NCI-H524 treated with DMSO at 0.1 percent for 48 hours (cell line): Measurements from ENCODE around the gene UPP2.

ENCODE experiments used
- DNase-seq: peaks from one replicate; lab custom pipeline; 2025; lab: John Stamatoyannopoulos, UW

UPP2 gene

DNA sequence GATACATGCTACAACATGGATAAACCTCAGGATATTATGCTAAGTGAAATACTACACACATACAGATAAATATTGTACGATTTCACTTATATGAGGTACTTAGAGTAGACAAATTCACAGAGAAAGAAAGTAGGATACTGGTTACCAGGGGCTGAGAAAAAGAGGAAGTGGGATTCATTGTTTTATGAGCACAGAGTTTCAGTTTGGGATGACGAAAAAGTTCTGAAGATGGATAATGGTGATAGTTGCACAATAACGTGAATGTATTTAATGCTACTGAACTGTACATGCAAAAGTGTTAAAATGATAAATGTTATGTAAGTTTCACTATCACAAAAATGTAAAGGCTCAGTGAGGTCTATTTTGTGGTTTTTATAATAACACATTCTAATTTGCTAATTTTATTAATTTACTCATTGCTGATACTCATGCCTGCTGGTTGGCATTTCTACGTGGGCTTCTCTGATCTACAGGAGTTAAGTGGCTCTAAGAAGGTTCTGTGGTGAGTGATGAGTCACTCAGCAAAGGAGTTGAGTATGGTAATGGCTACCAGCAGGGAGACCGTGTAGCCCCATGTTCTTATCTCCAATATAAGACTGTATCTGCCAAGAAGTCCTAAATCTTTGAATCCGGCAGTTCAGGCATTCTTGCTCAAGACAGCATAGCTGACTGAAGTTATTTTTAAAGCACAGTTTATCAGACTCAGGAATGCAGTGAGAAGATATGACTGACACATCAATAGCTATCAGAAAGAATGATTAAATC lies 41.1 kb downstream of the UPP2 start:
- no peak for DNase-seq

DNA sequence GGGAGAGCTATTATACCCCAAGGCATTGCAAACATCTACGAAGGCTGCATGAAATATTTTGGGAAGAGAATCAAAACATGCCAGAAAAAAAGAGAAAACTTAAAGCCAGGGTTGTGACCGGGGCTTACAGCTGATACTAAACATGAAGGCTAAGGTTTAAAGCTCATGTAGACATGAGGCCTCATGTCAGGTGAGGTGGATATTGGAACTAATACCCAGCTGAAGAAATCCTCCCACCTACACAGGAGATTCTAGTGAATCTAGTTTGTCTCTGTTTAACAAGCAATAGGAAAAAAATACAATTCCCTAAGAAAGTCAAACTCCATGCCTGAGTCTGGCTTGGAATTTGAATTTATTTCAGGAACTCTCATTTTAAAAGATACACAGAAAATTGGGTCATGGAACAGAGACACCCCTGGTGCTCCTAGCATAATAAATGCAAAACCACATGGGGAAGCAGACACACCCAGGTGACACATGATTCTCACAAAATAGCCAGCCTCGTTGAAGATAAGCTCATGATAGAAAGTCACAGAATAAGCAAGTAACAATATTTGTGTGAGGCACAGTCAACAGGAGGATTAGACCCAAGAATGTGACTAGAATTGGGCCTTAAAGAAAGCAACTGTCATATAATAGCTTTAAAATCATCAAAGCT lies 42.2 kb downstream of the UPP2 start:
- no peak for DNase-seq

- no peak for DNase-seq
These were observed 43.4 kb downstream of the UPP2 start for GRCh38 chr2:158144914-158145625.

DNA sequence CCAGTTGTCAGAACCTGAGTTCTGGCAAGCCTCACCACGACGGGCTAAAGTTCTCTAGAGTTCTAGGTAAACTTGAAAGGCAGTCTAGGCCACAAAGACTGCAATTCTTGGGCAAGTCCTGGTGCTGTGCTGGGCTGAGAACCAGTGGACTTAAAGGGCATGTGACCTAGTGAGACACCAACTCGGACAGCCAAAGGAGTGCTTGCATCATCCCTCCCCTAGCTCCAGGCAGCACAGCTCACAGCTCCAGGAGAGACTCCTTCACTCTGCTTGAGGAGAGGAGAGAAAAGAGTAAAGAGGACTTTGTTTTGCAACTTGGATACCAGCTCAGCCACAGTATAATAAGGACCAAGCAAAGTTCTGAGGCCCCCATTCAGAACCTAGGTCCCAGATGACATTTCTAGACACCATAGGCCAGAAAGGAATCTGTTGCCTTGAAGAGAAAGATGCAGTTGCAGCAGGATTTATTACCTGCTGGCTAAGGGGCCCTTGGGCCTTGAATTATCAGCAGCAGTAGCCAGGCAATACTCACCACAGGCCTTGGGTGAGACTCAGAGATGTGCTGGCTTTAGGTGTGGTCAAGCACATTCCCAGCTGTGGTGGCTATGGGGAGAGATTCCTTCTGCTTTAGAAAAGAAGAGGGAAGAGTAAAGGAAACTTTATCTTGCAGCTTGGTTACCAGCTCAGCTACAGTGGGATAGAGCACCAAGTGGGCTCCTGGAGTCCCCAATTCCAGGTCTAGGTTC lies 51.8 kb downstream of the UPP2 start:
- DNase-seq: no peak

DNA sequence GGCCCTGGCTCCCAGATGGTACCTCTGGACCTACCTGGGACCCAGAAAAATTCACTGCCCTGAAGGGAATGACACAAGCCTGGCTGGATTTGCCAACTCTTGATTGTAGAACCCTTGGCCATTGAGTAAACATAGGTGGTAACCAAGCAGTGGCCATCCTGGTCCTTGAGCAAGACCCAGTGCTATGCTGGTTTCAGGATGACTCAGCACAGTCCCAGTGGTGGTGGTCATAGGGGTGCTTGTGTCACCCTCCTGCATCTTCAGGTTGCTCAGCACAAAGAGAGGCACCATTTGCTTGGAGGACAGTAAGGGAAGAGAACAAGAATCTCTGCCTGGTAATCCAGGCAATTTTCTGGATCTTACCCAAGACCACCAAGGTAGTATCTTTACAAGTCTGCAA lies 52.9 kb downstream of the UPP2 start:
- no peak for DNase-seq

- peak; percentile 52 for DNase-seq
These were observed 71.0 kb downstream of the UPP2 start for GRCh38 chr2:158172719-158173118.

DNA sequence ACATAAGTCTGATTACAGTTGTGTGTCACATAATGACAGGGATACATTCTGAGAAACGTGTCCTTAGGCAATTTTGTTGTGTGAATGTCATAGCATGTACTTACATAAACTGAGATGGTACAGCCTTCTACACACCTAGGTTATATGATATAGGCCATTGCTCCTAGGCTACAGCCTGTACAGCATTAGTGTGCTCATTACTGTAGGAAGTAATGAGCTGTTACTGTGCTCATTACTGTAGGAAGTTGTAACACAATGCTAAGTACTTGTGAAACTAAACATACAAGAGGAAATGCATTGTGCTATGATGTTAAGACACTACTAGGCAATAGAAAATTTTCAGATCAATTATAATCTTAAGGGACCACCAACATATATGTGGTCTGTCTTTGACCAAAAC lies 72.8 kb downstream of the UPP2 start:
- no peak for DNase-seq

- DNase-seq: no peak
These were observed 73.3 kb downstream of the UPP2 start for GRCh38 chr2:158174956-158175355.

DNA sequence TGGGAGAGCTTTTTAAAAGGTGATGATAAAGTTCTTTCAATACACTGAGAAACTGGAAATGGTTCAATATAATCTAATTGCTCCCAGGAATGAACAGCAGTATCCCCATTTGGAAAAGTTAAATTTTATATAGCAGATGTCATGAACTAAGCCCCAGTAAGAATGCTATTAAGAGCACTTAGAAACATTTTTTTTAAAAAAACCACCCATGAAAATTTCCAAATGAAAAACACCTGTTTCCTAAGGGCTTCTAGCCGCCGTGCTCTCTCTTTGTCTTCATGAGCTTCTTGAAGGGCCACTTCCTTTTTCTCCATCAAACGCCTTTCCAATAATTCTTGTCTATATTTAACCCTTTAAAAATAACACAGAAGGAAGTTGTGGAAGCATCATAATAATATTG lies 77.0 kb downstream of the UPP2 start:
- peak; percentile 78 for DNase-seq

DNA sequence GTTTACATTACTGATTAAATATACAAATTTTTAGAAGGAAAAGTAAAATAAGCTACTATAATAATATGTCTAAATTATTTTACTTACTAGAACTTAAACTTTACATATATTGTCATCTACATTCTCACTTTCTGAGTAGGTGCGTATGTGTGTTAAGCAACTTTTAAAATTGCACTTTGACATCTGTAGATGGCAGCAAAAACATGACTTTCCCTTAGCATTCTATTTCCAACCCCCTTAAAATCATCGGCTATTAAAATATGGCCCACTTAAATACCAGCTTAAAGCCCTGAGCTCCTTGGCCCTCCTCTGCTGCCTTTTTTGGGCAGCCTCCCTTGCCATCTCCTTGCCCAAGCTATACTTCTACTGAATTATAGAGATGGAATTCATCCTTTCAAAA lies 78.0 kb downstream of the UPP2 start:
- DNase-seq: peak; percentile 73

DNA sequence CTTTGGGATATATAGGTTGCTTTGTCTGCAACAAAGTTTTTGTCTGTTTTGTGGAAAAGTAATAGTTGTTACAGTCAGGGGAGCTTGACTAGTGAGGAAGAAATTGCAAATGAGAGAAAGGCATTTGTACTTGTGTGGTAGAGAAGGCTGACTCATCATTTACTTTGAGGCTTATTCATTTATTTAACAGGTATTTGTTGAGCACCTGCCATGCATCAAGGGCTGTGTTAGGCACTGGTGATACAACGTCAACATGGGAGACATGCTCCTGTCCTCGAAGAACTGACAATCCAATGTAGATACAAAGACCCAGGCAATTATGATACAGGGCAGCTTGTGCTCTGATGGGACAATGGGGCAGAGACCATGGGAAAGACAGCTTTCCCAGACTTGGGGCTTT lies 79.5 kb downstream of the UPP2 start:
- no peak for DNase-seq

DNA sequence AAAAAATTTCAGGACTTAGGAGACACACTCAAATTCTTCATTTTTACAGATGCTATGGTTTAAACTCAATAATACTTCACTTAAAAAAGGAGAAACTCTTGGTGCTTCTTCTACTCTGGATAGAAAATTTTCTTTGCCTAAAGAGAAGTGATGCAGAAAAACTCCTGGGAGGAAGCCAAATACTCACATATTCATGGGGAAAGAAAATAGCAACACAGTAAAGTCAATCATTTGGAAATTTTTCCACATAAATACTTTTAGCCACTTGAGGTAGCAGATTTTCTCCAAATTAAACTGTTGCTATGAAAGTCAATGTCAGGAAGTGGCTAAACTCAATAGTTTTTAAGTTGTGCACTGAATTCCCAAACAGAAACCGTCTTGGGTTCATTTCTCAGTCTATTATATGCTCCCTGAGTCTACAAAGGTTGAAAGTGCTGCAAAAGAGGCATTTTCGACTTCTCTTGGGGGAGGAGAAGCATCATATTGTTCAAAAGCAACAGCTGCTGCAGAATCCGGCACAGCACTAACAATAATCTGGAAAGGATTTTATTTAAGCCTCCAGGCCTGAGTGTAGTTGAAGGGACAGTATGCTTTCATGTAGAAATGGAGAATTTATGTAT lies 81.1 kb downstream of the UPP2 start:
- DNase-seq: peak; percentile 46

- no peak for DNase-seq
These were observed 82.3 kb downstream of the UPP2 start for GRCh38 chr2:158184001-158184400.

GRCh38 chr2:158184556-158185343 lies 83.1 kb downstream of the UPP2 start:
- DNase-seq: no peak
